ENCODE measurements around the gene CRYGS.

DNA sequence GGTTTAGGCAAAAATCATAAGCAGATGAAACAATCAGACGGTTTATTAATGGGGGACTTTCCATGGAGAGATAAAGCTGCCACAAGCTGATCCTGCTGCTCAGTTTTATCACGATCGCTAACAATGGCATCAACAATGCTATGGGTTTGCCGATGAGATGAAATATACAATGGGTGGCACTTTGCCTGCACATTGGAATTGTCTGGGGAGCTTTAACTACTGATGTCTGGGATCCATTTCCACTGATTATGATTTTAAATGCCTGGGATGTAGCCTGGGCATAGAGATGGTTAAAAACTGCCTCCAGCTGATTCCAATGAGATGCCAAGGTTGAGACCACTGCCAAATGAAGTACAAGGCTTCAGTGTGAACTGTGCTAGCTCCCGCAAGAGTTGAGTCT lies 30.8 kb downstream of the CRYGS start:
- TF ChIP-seq, protein P1, sequence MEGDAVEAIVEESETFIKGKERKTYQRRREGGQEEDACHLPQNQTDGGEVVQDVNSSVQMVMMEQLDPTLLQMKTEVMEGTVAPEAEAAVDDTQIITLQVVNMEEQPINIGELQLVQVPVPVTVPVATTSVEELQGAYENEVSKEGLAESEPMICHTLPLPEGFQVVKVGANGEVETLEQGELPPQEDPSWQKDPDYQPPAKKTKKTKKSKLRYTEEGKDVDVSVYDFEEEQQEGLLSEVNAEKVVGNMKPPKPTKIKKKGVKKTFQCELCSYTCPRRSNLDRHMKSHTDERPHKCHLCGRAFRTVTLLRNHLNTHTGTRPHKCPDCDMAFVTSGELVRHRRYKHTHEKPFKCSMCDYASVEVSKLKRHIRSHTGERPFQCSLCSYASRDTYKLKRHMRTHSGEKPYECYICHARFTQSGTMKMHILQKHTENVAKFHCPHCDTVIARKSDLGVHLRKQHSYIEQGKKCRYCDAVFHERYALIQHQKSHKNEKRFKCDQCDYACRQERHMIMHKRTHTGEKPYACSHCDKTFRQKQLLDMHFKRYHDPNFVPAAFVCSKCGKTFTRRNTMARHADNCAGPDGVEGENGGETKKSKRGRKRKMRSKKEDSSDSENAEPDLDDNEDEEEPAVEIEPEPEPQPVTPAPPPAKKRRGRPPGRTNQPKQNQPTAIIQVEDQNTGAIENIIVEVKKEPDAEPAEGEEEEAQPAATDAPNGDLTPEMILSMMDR (IDR thresholded peaks at IDR 0.05), result no peak
- no peak for TF ChIP-seq ZFX (IDR thresholded peaks at IDR 0.05; ENCODE audit: borderline replicate concordance)
